K562 (cell line): Measurements from ENCODE around the gene EHBP1L1. TPM values are rescaled to one million over a fixed set of nuclear protein-coding genes. Genes with fewer than 3 reads are reported as not detected.
A peak's percentile ranks its signal among the peaks of the same experiment; 100 is the strongest.

Experiments used
- CHD4 ChIP-seq: fragments of 200-600 bp; sonication (generic); IDR thresholded peaks from 3 replicates; pipeline ENCODE4 v1.6.1; 2012; ENCODE audit warnings: low read depth, mild to moderate bottlenecking, mixed read lengths, low read length, inconsistent platforms; ENCODE audit not compliant: insufficient read depth, insufficient replicate concordance, poor library complexity, severe bottlenecking
- ELF1 ChIP-seq: fragments of 200-800 bp; sonication (Bioruptor generic); IDR thresholded peaks from 2 replicates; pipeline ENCODE4 v1.6.1; 2016; ENCODE audit warnings: missing genetic modification characterization, missing compliant biosample characterization
- FOXJ3 ChIP-seq: sonication (generic); formaldehyde crosslinking; IDR thresholded peaks from 2 replicates; pipeline ENCODE4 v1.4.0; 2020; ENCODE audit warnings: mild to moderate bottlenecking, missing genetic modification reagents
- NCOR1 ChIP-seq: fragments of 450-650 bp; IDR thresholded peaks from 2 replicates; pipeline ENCODE4 v1.6.1; 2016; ENCODE audit warnings: mild to moderate bottlenecking, moderate library complexity
- NFATC3 ChIP-seq: fragments of 450-650 bp; IDR thresholded peaks from 2 replicates; pipeline ENCODE4 v1.6.1; 2017; ENCODE audit warnings: mild to moderate bottlenecking
- RBFOX2 ChIP-seq: fragments of 200-400 bp; formaldehyde crosslinking; IDR thresholded peaks from 2 replicates; pipeline ENCODE4 v1.6.1; 2017; ENCODE audit warnings: low read depth, mild to moderate bottlenecking, low read length, moderate library complexity
- RUNX1 ChIP-seq: sonication (generic); IDR thresholded peaks from 2 replicates; pipeline ENCODE4 v1.6.1; 2016; ENCODE audit warnings: antibody characterized with exemption, low read depth
- TCF3 ChIP-seq: sonication (generic); formaldehyde crosslinking; IDR thresholded peaks from 2 replicates; pipeline ENCODE4 v1.4.0; 2020; ENCODE audit warnings: mild to moderate bottlenecking, missing genetic modification reagents
- ZBED1 ChIP-seq: IDR thresholded peaks from 2 replicates; pipeline ENCODE4 v1.6.1; 2014
- ZNF282 ChIP-seq: sonication (generic); formaldehyde crosslinking; IDR thresholded peaks from 2 replicates; pipeline ENCODE4 v1.8.1; 2023; ENCODE audit warnings: missing genetic modification reagents
- polyA plus RNA-seq, 8 experiments: library from polyadenylated mRNA; depleted of rRNA in 4 of 8; stranded (reverse) in 5 of 8; unstranded in 3 of 8; fragments of >200 nt; fragmentation: Nextera tagmentation in 2 of 8; fragmentation: Illumina TruSeq in 1 of 8; extraction: Ambion mirVana in 2 of 8; extraction: Trizol in 1 of 8; gene quantifications; 2 replicates each; pipeline versions ENCODE4 v1.2.1 to v1.2.3, GENCODE V29; 2011 to 2014; ENCODE audit warnings: inconsistent platforms in 1 of 8, missing spikeins in 1 of 8
- total RNA-seq, 7 experiments: library from RNA; depleted of rRNA in 6 of 7; stranded (reverse); fragments of >200 nt in 6 of 7; fragmentation: Illumina TruSeq in 2 of 7; extraction: Trizol in 2 of 7; gene quantifications; 2 replicates each; pipeline versions ENCODE4 v1.2.1 to v1.2.3, GENCODE V29; 2011 to 2021; ENCODE audit warnings: low replicate concordance in 1 of 7
- TF ChIP-seq, protein P1 (sequence below): fragments of 450-650 bp; conservative IDR thresholded peaks from 2 replicates; pipeline ENCODE4 v1.6.1; 2016; ENCODE audit warnings: missing genetic modification characterization, low read depth, mild to moderate bottlenecking, missing compliant biosample characterization, moderate library complexity
- TF ChIP-seq, protein P2 (sequence below): sonication (generic); formaldehyde crosslinking; IDR thresholded peaks from 2 replicates; pipeline ENCODE4 v1.8.0; 2022; ENCODE audit warnings: mild to moderate bottlenecking, missing genetic modification reagents
- TF ChIP-seq, protein P3 (sequence below): fragments of 450-650 bp; IDR thresholded peaks from 2 replicates; pipeline ENCODE4 v1.6.1; 2017; ENCODE audit warnings: antibody characterized with exemption
- TF ChIP-seq, protein P4 (sequence below): sonication (generic); formaldehyde crosslinking; IDR thresholded peaks from 2 replicates; pipeline ENCODE4 v1.8.0; 2022; ENCODE audit warnings: missing genetic modification reagents, mild to moderate bottlenecking, moderate library complexity, borderline replicate concordance
- TF ChIP-seq, protein P5 (sequence below): fragments of 250-450 bp; sonication (Bioruptor Pico); IDR thresholded peaks from 2 replicates; pipeline ENCODE4 v1.4.0; 2020; ENCODE audit warnings: borderline replicate concordance

EHBP1L1 gene
- total and polyA plus RNA-seq, 9 of the 15 experiments (the other 6 are each of a cell fraction or from before 2014, with no cell fraction given), result 0.03 to 87.1 (median 26.3) TPM

DNA sequence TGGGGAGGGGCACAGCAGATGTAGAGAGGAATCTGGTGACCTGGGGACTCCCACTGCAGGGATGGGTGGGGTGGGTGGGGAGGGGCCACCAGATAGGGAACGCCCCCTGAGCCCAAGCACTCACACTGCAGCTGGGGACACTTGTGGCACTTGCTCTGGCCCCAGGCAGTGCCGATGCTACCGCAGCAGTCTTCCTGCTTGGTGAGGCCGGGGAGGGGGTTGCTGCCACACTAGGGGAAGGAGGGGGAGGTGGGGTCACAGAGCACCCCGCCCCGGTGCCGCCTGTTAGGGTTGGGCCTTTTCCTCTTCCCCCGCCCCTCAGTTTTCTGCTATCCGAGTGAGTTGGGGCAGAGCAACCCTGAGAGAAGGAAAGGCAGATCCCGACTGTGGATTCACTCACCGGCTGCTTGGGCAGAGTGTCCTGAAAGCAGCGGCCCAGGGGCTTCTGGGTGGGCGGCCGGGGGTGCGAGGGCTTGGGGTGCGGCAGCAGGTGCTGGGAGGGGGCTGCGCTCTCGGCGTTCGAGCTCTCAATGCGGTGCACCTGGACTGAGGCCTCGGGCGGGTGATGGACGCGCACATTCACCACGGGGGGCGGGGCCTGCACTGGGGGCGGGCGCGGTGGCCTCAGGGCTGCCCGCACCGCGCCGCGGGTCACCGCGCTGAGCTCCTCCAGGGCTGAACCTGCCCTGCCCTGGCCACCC is 22.4 kb upstream of the EHBP1L1 start (continued):
- TF ChIP-seq NFATC3 (no peak), ELF1 (no peak), ZNF282 (CRISPR knock-in tag) (no peak), CHD4 (no peak), RBFOX2 (peak; percentile 39; the same call in 1 of the 2 replicates), TCF3 (CRISPR knock-in tag) (no peak), ZBED1 (no peak), FOXJ3 (CRISPR knock-in tag) (no peak), NCOR1 (no peak), RUNX1 (no peak)
- TF ChIP-seq, protein P1, sequence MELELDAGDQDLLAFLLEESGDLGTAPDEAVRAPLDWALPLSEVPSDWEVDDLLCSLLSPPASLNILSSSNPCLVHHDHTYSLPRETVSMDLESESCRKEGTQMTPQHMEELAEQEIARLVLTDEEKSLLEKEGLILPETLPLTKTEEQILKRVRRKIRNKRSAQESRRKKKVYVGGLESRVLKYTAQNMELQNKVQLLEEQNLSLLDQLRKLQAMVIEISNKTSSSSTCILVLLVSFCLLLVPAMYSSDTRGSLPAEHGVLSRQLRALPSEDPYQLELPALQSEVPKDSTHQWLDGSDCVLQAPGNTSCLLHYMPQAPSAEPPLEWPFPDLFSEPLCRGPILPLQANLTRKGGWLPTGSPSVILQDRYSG, result no peak
- TF ChIP-seq, protein P2, sequence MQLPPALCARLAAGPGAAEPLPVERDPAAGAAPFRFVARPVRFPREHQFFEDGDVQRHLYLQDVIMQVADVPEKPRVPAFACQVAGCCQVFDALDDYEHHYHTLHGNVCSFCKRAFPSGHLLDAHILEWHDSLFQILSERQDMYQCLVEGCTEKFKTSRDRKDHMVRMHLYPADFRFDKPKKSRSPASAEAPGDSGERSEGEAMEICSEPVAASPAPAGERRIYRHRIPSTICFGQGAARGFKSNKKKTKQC (CRISPR knock-in tag), result no peak
- TF ChIP-seq, protein P3, sequence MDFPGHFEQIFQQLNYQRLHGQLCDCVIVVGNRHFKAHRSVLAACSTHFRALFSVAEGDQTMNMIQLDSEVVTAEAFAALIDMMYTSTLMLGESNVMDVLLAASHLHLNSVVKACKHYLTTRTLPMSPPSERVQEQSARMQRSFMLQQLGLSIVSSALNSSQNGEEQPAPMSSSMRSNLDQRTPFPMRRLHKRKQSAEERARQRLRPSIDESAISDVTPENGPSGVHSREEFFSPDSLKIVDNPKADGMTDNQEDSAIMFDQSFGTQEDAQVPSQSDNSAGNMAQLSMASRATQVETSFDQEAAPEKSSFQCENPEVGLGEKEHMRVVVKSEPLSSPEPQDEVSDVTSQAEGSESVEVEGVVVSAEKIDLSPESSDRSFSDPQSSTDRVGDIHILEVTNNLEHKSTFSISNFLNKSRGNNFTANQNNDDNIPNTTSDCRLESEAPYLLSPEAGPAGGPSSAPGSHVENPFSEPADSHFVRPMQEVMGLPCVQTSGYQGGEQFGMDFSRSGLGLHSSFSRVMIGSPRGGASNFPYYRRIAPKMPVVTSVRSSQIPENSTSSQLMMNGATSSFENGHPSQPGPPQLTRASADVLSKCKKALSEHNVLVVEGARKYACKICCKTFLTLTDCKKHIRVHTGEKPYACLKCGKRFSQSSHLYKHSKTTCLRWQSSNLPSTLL, result no peak
- TF ChIP-seq, protein P4, sequence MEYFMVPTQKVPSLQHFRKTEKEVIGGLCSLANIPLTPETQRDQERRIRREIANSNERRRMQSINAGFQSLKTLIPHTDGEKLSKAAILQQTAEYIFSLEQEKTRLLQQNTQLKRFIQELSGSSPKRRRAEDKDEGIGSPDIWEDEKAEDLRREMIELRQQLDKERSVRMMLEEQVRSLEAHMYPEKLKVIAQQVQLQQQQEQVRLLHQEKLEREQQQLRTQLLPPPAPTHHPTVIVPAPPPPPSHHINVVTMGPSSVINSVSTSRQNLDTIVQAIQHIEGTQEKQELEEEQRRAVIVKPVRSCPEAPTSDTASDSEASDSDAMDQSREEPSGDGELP (CRISPR knock-in tag), result peak; percentile 60; the same call in 1 of the 2 replicates
- TF ChIP-seq, protein P5, sequence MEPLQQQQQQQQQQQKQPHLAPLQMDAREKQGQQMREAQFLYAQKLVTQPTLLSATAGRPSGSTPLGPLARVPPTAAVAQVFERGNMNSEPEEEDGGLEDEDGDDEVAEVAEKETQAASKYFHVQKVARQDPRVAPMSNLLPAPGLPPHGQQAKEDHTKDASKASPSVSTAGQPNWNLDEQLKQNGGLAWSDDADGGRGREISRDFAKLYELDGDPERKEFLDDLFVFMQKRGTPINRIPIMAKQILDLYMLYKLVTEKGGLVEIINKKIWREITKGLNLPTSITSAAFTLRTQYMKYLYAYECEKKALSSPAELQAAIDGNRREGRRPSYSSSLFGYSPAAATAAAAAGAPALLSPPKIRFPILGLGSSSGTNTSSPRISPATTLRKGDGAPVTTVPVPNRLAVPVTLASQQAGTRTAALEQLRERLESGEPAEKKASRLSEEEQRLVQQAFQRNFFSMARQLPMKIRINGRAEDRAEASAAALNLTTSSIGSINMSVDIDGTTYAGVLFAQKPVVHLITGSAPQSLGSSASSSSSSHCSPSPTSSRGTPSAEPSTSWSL, result no peak
- TF ChIP-seq, all 486 proteins: peak for 19
